ENCODE results near the gene LAMC3.

DNA sequence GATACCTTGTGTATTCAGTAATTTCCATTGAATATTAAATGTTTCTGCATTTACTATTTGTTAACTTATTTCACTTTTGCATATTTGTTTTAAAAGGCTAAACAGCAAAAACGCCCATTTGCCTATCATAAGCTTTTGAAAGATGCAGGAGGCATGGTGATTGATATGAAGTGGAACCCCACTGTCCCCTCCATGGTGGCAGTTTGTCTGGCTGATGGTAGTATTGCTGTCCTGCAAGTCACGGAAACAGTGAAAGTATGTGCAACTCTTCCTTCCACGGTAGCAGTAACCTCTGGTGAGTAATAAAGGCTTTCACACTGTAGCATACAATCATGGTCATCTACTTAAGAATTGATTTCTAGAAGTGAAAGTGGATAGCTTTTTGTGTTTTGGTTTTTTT is 120.2 kb downstream of the LAMC3 start:
- TF ChIP-seq, protein P1, sequence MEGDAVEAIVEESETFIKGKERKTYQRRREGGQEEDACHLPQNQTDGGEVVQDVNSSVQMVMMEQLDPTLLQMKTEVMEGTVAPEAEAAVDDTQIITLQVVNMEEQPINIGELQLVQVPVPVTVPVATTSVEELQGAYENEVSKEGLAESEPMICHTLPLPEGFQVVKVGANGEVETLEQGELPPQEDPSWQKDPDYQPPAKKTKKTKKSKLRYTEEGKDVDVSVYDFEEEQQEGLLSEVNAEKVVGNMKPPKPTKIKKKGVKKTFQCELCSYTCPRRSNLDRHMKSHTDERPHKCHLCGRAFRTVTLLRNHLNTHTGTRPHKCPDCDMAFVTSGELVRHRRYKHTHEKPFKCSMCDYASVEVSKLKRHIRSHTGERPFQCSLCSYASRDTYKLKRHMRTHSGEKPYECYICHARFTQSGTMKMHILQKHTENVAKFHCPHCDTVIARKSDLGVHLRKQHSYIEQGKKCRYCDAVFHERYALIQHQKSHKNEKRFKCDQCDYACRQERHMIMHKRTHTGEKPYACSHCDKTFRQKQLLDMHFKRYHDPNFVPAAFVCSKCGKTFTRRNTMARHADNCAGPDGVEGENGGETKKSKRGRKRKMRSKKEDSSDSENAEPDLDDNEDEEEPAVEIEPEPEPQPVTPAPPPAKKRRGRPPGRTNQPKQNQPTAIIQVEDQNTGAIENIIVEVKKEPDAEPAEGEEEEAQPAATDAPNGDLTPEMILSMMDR (IDR thresholded peaks at IDR 0.05; ENCODE audit: poor library complexity) = no peak
- TF ChIP-seq EZH2phosphoT487 (IDR thresholded peaks at IDR 0.05; ENCODE audit: low read depth, severe bottlenecking, unreplicated experiment) = no peak
- TF ChIP-seq EZH2 (IDR thresholded peaks at IDR 0.05; ENCODE audit: borderline replicate concordance) = no peak
